Naive B cell (primary cell): Measurements from ENCODE around the gene CDC42BPB. TPM values are rescaled to one million over a fixed set of nuclear protein-coding genes. Genes with fewer than 3 reads are reported as not detected.

Source experiments
- ATAC-seq, 2 donors: fragments of 150-1000 bp; cut with Tn5 transposase; 2 replicates each; pipeline ENCODE4 v1.10.0; 2021; ENCODE audit warnings: low read depth in 2 of 2, mild to moderate bottlenecking in 2 of 2, moderate library complexity in 2 of 2
- DNase-seq: peaks from one replicate; pipeline ENCODE4 v3.0.0; 2022
- H3K27ac Mint-ChIP-seq, 6 donors: one replicate each; pipeline ENCODE4 v1.8.0; 2020 to 2022; ENCODE audit warnings: mild to moderate bottlenecking in 6 of 6, mixed read lengths in 6 of 6, moderate library complexity in 5 of 6, inconsistent platforms in 2 of 6
- H3K27me3 Mint-ChIP-seq, 3 donors: one replicate each; pipeline ENCODE4 v1.8.0; 2021 to 2022; ENCODE audit warnings: mixed read lengths in 3 of 3, mild to moderate bottlenecking in 1 of 3
- H3K36me3 Mint-ChIP-seq, 2 donors: one replicate each; pipeline ENCODE4 v1.8.0; 2020 to 2022; ENCODE audit warnings: mixed read lengths in 2 of 2, inconsistent platforms in 1 of 2, mild to moderate bottlenecking in 1 of 2
- H3K4me1 Mint-ChIP-seq, 3 donors: one replicate each; pipeline ENCODE4 v1.8.0; 2020 to 2022; ENCODE audit warnings: mixed read lengths in 3 of 3, inconsistent platforms in 1 of 3, mild to moderate bottlenecking in 1 of 3, moderate library complexity in 1 of 3
- H3K4me3 Mint-ChIP-seq, 8 donors: one replicate each; pipeline ENCODE4 v1.8.0; 2020 to 2022; ENCODE audit warnings: mild to moderate bottlenecking in 8 of 8, mixed read lengths in 8 of 8, moderate library complexity in 8 of 8, inconsistent platforms in 2 of 8
- H3K9me3 Mint-ChIP-seq, 7 donors: one replicate each; pipeline ENCODE4 v1.8.0; 2020 to 2022; ENCODE audit warnings: mixed read lengths in 7 of 7, mild to moderate bottlenecking in 5 of 7, inconsistent platforms in 2 of 7, moderate library complexity in 1 of 7
- polyA plus RNA-seq, 6 donors: library from polyadenylated mRNA; unstranded; fragments of 300-500 nt; fragmentation: Illumina TruSeq; gene quantifications; one replicate each; pipeline ENCODE4 v1.2.3, GENCODE V29; 2021; ENCODE audit warnings: low read depth in 6 of 6

The CDC42BPB gene
- polyA plus RNA-seq, 6 donors from 2014 or later = 0.81 to 2.7 (median 0.97) TPM; not detected in 1

- DNase-seq = no peak
- H3K9me3 Mint-ChIP-seq = no peaks in the 10 kb centered on the region
- no peaks in the 10 kb centered on the region for H3K27me3 Mint-ChIP-seq
- no peak overlapping the region for H3K27ac Mint-ChIP-seq
- H3K4me1 Mint-ChIP-seq = peaks cover 0 to 6% (median 0%) of the 10 kb centered on the region in 3 donors
- peaks cover 10 to 16% of the 10 kb centered on the region in 2 donors for H3K36me3 Mint-ChIP-seq
- ATAC-seq = no peak
- H3K4me3 Mint-ChIP-seq = no peak overlapping the region
Measured at GRCh38 chr14:103008126-103008525, 49.2 kb downstream of the CDC42BPB start.

- Mint-ChIP-seq H3K36me3 (peaks cover 10 to 16% of the 10 kb centered on the region in 2 donors), H3K9me3 (no peaks in the 10 kb centered on the region), H3K4me1 (peaks cover 0 to 6% (median 2%) of the 10 kb centered on the region in 3 donors), H3K4me3 (no peak overlapping the region), H3K27me3 (no peaks in the 10 kb centered on the region), H3K27ac (no peak overlapping the region)
- DNase-seq = no peak
- no peak for ATAC-seq
Measured at GRCh38 chr14:103007555-103007954, 49.8 kb downstream of the CDC42BPB start.

GRCh38 chr14:103006991-103007520 lies 50.3 kb downstream of the CDC42BPB start:
- DNase-seq = no peak
- no peaks in the 10 kb centered on the region for H3K27me3 Mint-ChIP-seq
- ATAC-seq = no peak
- H3K9me3 Mint-ChIP-seq = no peaks in the 10 kb centered on the region
- peaks cover 10 to 16% of the 10 kb centered on the region in 2 donors for H3K36me3 Mint-ChIP-seq
- peaks cover 4 to 8% (median 6%) of the 10 kb centered on the region in 3 donors for H3K4me1 Mint-ChIP-seq
- H3K4me3 Mint-ChIP-seq = no peak overlapping the region
- H3K27ac Mint-ChIP-seq = no peak overlapping the region

GRCh38 chr14:103006106-103006505 lies 51.2 kb downstream of the CDC42BPB start:
- DNase-seq (no peak), ATAC-seq (no peak)
- H3K27me3 Mint-ChIP-seq = no peaks in the 10 kb centered on the region
- no peak overlapping the region for H3K4me3 Mint-ChIP-seq
- H3K27ac Mint-ChIP-seq = no peak overlapping the region
- peaks cover 10 to 16% of the 10 kb centered on the region in 2 donors for H3K36me3 Mint-ChIP-seq
- no peaks in the 10 kb centered on the region for H3K9me3 Mint-ChIP-seq
- H3K4me1 Mint-ChIP-seq = peaks cover 7 to 10% (median 9%) of the 10 kb centered on the region in 3 donors

GRCh38 chr14:103003850-103004249 lies 53.5 kb downstream of the CDC42BPB start:
- Mint-ChIP-seq H3K36me3 (peaks cover 21 to 25% of the 10 kb centered on the region in 2 donors), H3K4me3 (no peak overlapping the region), H3K9me3 (no peaks in the 10 kb centered on the region), H3K4me1 (peaks cover 7 to 10% (median 9%) of the 10 kb centered on the region in 3 donors), H3K27me3 (no peaks in the 10 kb centered on the region), H3K27ac (peak overlapping the region in 1 of 6 donors; percentile 62)
- no peak for DNase-seq
- no peak for ATAC-seq

- H3K27me3 Mint-ChIP-seq = no peaks in the 10 kb centered on the region
- no peak for ATAC-seq
- peaks cover 21 to 31% of the 10 kb centered on the region in 2 donors for H3K36me3 Mint-ChIP-seq
- H3K9me3 Mint-ChIP-seq = no peaks in the 10 kb centered on the region
- peaks cover 7 to 10% (median 9%) of the 10 kb centered on the region in 3 donors for H3K4me1 Mint-ChIP-seq
- no peak overlapping the region for H3K4me3 Mint-ChIP-seq
- no peak overlapping the region for H3K27ac Mint-ChIP-seq
- no peak for DNase-seq
Measured at GRCh38 chr14:103003351-103003615, 54.1 kb downstream of the CDC42BPB start.

GRCh38 chr14:103002578-103003350 lies 54.6 kb downstream of the CDC42BPB start:
- peak overlapping the region in 2 of 6 donors; percentile 4 to 74 for H3K27ac Mint-ChIP-seq
- H3K4me3 Mint-ChIP-seq = peak overlapping the region in 1 of 8 donors; percentile 54
- DNase-seq (no peak), ATAC-seq (no peak)
- H3K36me3 Mint-ChIP-seq = peaks cover 21 to 33% of the 10 kb centered on the region in 2 donors
- H3K9me3 Mint-ChIP-seq = no peaks in the 10 kb centered on the region
- peaks cover 7 to 10% (median 9%) of the 10 kb centered on the region in 3 donors for H3K4me1 Mint-ChIP-seq
- no peaks in the 10 kb centered on the region for H3K27me3 Mint-ChIP-seq

GRCh38 chr14:103001651-103002396 lies 55.5 kb downstream of the CDC42BPB start:
- H3K27me3 Mint-ChIP-seq = no peaks in the 10 kb centered on the region
- peaks cover 4 to 10% (median 7%) of the 10 kb centered on the region in 3 donors for H3K4me1 Mint-ChIP-seq
- H3K9me3 Mint-ChIP-seq = no peaks in the 10 kb centered on the region
- peaks cover 13 to 32% of the 10 kb centered on the region in 2 donors for H3K36me3 Mint-ChIP-seq
- peak; percentile 25 for DNase-seq
- peak overlapping the region in 4 of 6 donors; percentile 54 to 79 (median 68) for H3K27ac Mint-ChIP-seq
- peak; percentile 69 to 91 for ATAC-seq
- H3K4me3 Mint-ChIP-seq = no peak overlapping the region

GRCh38 chr14:103001226-103001625 lies 56.1 kb downstream of the CDC42BPB start:
- Mint-ChIP-seq H3K27ac (peak overlapping the region in 1 of 6 donors; percentile 47), H3K4me1 (peaks cover 4 to 10% (median 7%) of the 10 kb centered on the region in 3 donors), H3K36me3 (peaks cover 11 to 28% of the 10 kb centered on the region in 2 donors), H3K4me3 (no peak overlapping the region), H3K27me3 (no peaks in the 10 kb centered on the region), H3K9me3 (no peaks in the 10 kb centered on the region)
- no peak for ATAC-seq
- no peak for DNase-seq

GRCh38 chr14:103000291-103000921 lies 56.9 kb downstream of the CDC42BPB start:
- DNase-seq (no peak), ATAC-seq (no peak)
- Mint-ChIP-seq H3K4me1 (peaks cover 4 to 10% (median 7%) of the 10 kb centered on the region in 3 donors), H3K9me3 (no peaks in the 10 kb centered on the region), H3K4me3 (peak overlapping the region in 1 of 8 donors; percentile 56), H3K36me3 (peaks cover 11 to 28% of the 10 kb centered on the region in 2 donors), H3K27ac (peak overlapping the region in 2 of 6 donors; percentile 59 to 87), H3K27me3 (no peaks in the 10 kb centered on the region)

- no peak for ATAC-seq
- H3K27ac Mint-ChIP-seq = no peak overlapping the region
- H3K4me1 Mint-ChIP-seq = peaks cover 4 to 10% (median 7%) of the 10 kb centered on the region in 3 donors
- H3K4me3 Mint-ChIP-seq = no peak overlapping the region
- DNase-seq = no peak
- H3K36me3 Mint-ChIP-seq = peaks cover 11 to 37% of the 10 kb centered on the region in 2 donors
- no peaks in the 10 kb centered on the region for H3K27me3 Mint-ChIP-seq
- H3K9me3 Mint-ChIP-seq = no peaks in the 10 kb centered on the region
Measured at GRCh38 chr14:102999227-102999895, 58.0 kb downstream of the CDC42BPB start.

GRCh38 chr14:102998393-102998792 lies 59.0 kb downstream of the CDC42BPB start:
- no peak for ATAC-seq
- Mint-ChIP-seq H3K9me3 (no peaks in the 10 kb centered on the region), H3K4me1 (peaks cover 4 to 10% (median 7%) of the 10 kb centered on the region in 3 donors), H3K36me3 (peaks cover 16 to 46% of the 10 kb centered on the region in 2 donors), H3K27ac (peak overlapping the region in 1 of 6 donors; percentile 81), H3K27me3 (no peaks in the 10 kb centered on the region), H3K4me3 (peak overlapping the region in 1 of 8 donors; percentile 47)
- DNase-seq = no peak

GRCh38 chr14:102996941-102997340 lies 60.4 kb downstream of the CDC42BPB start:
- H3K4me3 Mint-ChIP-seq = no peak overlapping the region
- H3K9me3 Mint-ChIP-seq = no peaks in the 10 kb centered on the region
- no peak for DNase-seq
- peaks cover 16 to 48% of the 10 kb centered on the region in 2 donors for H3K36me3 Mint-ChIP-seq
- H3K27me3 Mint-ChIP-seq = no peaks in the 10 kb centered on the region
- ATAC-seq = no peak
- H3K4me1 Mint-ChIP-seq = peaks cover 0 to 3% (median 3%) of the 10 kb centered on the region in 3 donors
- peak overlapping the region in 1 of 6 donors; percentile 83 for H3K27ac Mint-ChIP-seq
